KBM-7 (cell line): ENCODE data around the gene GRHL3.
"Not testable (repeated sequence)": the region's sequence is repeated elsewhere in the genome, so short reads cannot be mapped to it uniquely, and the experiment has no call there.

Experiments used
- DNase-seq: peaks from one replicate; pipeline ENCODE4 v3.0.0-alpha.2; 2015
- in situ Hi-C: fragments of 300-500 bp; cut with MboI; formaldehyde crosslinking; loops from 2 replicates; pipeline ENCODE4 v1.14.3; 2020; ENCODE audit warnings: low sequenced_read_pairs, low pct_unique_long_range_greater_than_20kb, mixed read lengths

The GRHL3 gene

GRCh38 chr1:24319312-24319863, at the start of gene GRHL3:
Gene GRHL3 (plus strand): TSS chr1:24319357. CDS start chr1:24319552, 195 bp downstream.
- DNase-seq: no peak
- in situ Hi-C loops: no loop called here

DNA sequence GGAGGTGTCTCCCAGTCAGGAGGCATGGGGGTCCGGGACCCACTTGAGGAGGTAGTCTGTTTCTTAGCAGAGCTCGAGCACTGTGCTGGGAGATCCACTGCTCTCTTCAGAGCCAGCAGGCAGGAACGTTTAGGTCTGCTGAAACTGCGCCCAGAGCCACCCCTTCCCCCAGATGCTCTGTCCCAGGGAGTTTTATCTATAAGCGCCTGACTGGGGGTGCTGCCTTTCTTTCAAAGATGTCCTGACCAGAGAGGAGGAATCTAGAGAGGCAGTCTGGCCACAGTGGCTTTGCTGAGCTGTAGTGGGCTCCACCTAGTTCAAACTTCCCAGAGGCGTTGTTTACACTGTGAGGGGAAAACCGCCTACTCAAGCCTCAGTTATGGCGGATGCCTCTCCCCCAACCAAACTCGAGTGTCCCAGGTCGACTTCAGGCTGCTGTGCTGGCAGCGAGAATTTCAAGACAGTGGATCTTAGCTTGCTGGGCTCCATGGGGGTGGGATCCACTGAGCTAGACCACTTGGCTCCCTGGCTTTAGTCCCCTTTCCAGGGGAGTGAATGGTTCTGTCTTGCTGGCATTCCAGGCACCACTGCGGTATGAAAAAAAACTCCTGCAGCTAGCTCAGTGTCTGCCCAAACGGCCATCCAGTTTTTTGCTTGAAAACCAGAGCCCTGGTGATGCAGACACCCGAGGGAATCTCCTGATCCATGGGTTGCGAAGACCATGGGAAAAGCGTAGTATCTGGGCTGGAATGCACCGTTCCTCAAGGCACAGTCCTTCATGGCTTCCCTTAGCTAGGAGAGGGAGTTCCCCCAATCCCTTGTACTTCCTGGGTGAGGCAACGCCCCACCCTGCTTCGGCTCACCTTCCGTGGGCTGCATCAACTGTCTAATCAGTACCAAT, 44.7 kb upstream of the GRHL3 start:
- DNase-seq: not testable (repeated sequence)

DNA sequence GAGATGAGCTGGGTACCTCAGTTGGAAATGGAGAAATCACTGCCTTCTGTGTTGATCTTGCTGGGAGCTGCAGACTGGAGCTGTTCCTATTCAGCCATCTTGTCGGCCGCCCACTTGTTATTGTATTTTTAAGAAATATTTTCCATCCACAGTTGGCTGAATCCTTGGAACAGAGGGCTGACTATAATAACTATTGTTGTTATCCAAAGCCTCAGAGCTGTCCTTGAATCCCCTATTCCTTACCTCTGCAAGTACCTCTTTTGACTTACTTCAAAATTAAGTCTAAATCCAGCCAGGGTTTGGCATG, 44.1 kb upstream of the GRHL3 start:
- no peak for DNase-seq
- in situ Hi-C loops: no loop called here

More for the DNA sequence above, 44.7 kb upstream of the GRHL3 start:
- in situ Hi-C loops: not testable (repeated sequence)

- in situ Hi-C loops: no loop called here
- DNase-seq: no peak
Observed at GRCh38 chr1:24275510-24275909, 43.6 kb upstream of the GRHL3 start.

DNA sequence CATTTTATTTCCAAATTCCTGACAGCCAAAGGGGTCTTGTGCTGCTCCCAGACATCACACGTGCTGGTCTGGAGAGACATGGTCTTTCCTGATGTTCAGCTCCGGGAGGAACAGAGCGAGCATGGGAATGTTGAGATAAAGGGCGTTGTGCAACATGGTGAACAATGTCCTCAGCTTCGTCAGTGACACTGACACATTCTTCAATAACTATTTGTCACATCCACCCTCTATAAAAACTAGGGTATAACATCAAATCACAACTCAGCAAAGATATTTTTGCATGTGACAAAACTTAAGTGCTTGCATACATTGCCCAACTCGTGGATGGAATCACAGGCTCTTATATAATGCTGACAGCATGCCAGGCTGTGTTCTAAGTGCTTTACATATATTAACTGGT, 42.4 kb upstream of the GRHL3 start:
- in situ Hi-C loops: no loop called here
- no peak for DNase-seq

GRCh38 chr1:24277420-24278169, 41.6 kb upstream of the GRHL3 start:
- DNase-seq: no peak
- in situ Hi-C loops: no loop called here

DNA sequence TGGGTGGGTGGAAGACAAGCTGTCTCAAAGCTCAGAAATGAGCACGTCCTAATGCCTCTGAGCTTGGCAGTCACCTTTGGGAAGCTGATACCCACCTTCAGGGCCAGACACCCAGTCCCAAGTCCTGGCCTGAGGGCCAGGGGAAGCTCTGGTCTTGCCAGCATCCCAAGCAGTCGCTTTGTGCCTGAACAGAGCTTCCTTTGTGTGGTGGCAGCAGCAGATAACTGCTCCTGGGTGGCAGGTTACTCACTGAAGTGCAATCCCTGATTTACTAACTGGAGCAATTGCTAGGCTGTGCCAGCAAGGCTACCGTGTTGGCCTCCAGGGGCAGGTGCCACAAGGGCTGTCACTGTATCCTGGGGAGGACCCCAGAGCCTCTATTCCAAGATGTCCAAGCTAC, 40.4 kb upstream of the GRHL3 start:
- in situ Hi-C loops: no loop called here
- DNase-seq: no peak

DNA sequence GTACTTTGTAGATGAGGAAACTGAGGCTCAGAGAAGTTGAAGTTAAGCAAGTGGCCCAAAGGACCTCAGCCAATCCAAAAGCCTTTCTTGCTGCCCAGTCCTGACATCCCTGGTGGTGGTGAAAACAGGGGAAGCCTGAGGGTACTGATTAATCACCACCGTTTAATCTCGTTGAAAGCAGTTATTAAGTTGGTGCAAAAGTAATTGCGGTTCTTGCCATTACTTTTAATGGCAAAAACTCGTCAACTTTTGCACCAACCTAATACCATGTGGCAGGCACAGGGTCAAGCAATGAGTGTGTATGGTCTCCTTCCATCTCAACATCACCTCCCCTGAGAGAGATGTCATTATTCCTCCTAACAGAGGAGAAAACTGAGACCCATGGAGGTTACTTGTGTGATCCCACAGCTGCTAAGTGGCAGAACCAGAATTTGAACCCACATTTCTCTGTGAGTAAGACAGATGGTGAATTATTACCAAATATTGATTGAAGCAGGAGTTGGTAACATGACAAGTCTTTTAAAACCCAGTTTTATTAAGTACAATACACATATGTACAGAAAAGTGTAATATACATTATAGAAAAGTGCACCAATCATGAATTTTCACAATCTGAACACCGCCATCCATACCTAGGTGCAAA, 39.4 kb upstream of the GRHL3 start:
- DNase-seq: no peak
- in situ Hi-C loops: no loop called here

- no peak for DNase-seq
- in situ Hi-C loops: no loop called here
Observed at GRCh38 chr1:24281591-24281990, 37.6 kb upstream of the GRHL3 start.

GRCh38 chr1:24282491-24282890, 36.7 kb upstream of the GRHL3 start:
- no peak for DNase-seq
- in situ Hi-C loops: no loop called here

GRCh38 chr1:24283326-24284155, 35.6 kb upstream of the GRHL3 start:
- DNase-seq: no peak
- in situ Hi-C loops: no loop called here

DNA sequence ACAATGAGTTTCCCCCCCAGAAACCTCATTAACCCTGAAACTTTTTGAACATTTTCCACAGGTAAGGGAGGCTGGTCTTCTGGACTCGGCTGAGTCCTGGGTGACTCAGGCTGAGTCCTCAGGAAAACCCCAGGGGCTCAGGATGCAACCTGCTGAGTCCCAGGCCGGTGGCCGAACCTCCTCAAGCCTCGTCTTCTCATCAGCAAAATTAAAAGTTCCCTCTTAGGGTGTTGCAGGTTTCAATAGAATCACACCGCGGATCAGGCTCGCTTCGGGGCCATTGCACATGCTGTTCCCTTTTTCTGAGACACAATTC, 35.0 kb upstream of the GRHL3 start:
- in situ Hi-C loops: no loop called here

GRCh38 chr1:24285231-24285630, 33.9 kb upstream of the GRHL3 start:
- no peak for DNase-seq
- in situ Hi-C loops: no loop called here

More for the DNA sequence above, 35.0 kb upstream of the GRHL3 start:
- DNase-seq: no peak

DNA sequence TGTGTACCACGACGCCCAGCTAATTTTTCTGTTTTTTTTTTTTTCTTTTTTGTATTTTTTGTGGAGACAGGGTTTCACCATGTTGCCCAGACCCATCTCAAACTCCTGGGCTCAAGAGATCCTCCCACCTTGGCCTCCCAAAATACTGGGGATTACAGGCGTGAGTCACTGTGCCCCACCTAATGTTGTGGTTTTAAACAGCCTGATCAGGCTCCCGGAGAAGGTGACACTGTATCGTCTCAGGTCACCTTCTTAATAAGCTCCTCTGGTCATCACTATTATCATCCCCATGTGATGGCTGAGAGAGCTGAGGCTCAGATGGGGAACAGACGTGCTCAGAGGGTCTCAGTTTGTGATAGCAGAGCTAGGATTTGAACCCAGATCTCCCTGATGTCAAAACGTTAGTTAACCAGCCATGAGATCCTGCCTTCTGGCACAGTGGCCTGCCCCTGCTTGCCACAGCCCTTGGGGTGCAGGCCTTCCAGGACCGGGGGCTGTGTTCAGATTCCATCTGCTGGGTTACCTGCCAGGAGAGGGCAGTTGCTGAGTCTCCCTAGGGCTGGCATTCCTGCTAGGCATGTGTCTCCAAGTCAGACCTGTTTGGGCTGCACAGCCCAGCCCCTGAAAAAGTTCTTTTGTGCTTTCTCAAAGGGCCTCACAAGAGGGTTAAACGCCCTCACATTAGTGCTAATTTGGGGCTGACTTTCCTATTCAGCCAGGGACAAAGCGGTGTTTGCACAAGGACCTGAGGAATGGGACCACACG, 32.7 kb upstream of the GRHL3 start:
- in situ Hi-C loops: no loop called here
- DNase-seq: no peak

DNA sequence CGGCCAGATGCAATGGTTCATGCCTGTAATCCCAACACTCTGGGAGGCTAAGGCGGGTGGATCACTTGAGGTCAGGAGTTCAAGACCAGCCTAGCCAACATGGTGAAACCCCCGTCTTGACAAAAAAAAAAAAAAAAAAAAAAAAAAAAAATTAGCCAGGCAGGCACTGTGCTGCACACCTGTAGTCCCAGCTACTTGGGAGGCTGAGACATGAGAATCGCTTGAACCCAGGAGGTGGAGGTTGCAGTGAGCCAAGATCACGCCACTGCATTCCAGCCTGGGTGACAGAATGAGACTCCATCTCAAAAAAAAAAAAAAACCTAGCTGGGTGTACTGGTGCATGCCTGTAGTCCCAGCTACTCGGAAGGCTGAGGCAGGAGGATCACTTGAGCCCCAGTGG, 31.4 kb upstream of the GRHL3 start:
- in situ Hi-C loops, DNase-seq: not testable (repeated sequence)

- in situ Hi-C loops: no loop called here
- DNase-seq: no peak
Observed at GRCh38 chr1:24288479-24288878, 30.7 kb upstream of the GRHL3 start.

- in situ Hi-C loops: no loop called here
- no peak for DNase-seq
Observed at GRCh38 chr1:24289937-24290595, 29.1 kb upstream of the GRHL3 start.

DNA sequence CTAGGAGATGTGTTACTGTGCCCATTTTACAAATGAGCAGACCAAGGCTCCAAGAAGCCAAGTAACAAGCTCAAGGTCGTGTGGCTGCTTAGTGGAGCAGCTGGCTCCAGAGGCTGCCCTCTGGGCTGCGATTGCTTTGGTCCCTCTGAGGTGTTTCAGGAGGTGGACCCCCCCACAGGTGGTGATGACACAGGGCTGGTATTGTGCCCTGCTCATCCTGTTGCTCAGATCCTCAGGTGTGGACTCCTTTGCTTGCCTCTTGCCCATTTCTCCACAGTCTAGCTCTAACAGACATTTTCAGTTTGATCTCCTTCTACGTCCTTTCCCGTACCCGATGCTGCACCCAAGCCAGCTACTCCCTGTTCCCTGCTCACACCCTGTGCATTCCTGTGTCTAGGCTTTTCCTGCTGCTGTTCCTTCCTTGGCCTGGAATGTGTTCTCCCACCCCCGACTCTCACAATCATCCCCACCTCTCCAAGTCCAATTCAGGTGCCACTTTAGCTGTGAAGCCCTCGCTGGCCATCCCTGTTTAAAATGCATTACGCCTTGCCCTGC, 28.1 kb upstream of the GRHL3 start:
- in situ Hi-C loops: no loop called here
- DNase-seq: no peak
